A673 (cell line): ENCODE data around the gene CRELD2.

Experiments used
- EZH2 ChIP-seq: fragments of 200-600 bp; sonication (generic); IDR thresholded peaks from 2 replicates; pipeline ENCODE4 v1.6.1; 2017; ENCODE audit warnings: borderline replicate concordance, low read depth, mild to moderate bottlenecking, mixed read lengths, antibody characterized with exemption, low read length; ENCODE audit not compliant: poor library complexity, severe bottlenecking
- TF ChIP-seq, protein P1 (sequence below): fragments of 300-800, 200-600 bp; sonication (generic); conservative IDR thresholded peaks from 2 replicates; pipeline ENCODE4 v1.5.1; 2017; ENCODE audit warnings: low read depth, mild to moderate bottlenecking, antibody characterized with exemption, low read length, moderate library complexity, mixed read lengths

- TF ChIP-seq, protein P1, sequence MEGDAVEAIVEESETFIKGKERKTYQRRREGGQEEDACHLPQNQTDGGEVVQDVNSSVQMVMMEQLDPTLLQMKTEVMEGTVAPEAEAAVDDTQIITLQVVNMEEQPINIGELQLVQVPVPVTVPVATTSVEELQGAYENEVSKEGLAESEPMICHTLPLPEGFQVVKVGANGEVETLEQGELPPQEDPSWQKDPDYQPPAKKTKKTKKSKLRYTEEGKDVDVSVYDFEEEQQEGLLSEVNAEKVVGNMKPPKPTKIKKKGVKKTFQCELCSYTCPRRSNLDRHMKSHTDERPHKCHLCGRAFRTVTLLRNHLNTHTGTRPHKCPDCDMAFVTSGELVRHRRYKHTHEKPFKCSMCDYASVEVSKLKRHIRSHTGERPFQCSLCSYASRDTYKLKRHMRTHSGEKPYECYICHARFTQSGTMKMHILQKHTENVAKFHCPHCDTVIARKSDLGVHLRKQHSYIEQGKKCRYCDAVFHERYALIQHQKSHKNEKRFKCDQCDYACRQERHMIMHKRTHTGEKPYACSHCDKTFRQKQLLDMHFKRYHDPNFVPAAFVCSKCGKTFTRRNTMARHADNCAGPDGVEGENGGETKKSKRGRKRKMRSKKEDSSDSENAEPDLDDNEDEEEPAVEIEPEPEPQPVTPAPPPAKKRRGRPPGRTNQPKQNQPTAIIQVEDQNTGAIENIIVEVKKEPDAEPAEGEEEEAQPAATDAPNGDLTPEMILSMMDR: no peak
- TF ChIP-seq EZH2: no peak
These were observed 25.4 kb upstream of the CRELD2 start for GRCh38 chr22:49893025-49893424.
